HG03196 (cell line): ENCODE data around the gene HTATSF1.

ENCODE experiments used
- ATAC-seq: cut with Tn5 transposase; IDR thresholded peaks from one replicate; pipeline ENCODE4 v1.9.1; 2021; ENCODE audit not compliant: unreplicated experiment

HTATSF1 gene

GRCh38 chrX:136496186-136496763 is 1.1 kb upstream of the HTATSF1 start:
- no peak for ATAC-seq

GRCh38 chrX:136496764-136497555 is 432 bp upstream of the HTATSF1 start:
- peak; percentile 84 for ATAC-seq

DNA sequence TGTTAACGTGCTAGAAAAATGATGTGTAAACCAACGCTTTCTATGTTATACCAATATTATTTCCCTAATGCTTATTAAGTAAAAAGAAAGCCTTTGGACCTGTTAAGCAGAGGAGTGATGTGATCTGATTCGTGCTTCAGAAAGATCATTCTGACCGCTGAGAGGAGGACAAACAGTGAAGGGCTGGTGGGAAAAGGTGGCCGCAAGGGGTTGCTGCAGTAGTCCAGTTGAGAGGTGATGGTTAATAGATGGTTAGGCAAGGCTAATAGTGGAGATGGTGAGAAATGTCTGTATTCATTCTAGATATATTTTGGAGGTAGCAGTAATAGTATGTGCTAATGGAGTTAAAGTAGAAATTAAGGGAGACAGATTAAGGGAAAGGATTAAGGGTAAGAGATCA is 21.7 kb downstream of the HTATSF1 start:
- ATAC-seq = no peak

DNA sequence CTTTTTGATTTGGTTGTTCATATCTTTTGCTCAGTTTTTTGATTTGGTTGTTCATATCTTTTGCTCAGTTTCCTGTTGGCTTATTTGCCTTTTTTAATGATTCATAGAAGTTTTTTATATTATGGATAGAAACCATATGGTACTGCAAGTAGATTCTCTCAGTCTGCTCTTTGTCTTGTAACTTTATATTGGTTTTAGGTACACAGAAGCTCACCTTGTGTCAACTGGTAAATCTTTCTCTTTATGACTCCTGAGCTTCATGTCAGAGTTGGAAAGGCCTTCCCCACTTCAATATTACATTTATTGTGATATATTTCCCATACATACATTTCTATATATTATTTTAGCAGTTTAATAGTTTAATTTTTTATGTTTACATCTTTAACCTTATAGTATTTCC is 26.4 kb downstream of the HTATSF1 start:
- no peak for ATAC-seq

- ATAC-seq = no peak
These were observed 28.6 kb downstream of the HTATSF1 start for GRCh38 chrX:136525738-136526606.

DNA sequence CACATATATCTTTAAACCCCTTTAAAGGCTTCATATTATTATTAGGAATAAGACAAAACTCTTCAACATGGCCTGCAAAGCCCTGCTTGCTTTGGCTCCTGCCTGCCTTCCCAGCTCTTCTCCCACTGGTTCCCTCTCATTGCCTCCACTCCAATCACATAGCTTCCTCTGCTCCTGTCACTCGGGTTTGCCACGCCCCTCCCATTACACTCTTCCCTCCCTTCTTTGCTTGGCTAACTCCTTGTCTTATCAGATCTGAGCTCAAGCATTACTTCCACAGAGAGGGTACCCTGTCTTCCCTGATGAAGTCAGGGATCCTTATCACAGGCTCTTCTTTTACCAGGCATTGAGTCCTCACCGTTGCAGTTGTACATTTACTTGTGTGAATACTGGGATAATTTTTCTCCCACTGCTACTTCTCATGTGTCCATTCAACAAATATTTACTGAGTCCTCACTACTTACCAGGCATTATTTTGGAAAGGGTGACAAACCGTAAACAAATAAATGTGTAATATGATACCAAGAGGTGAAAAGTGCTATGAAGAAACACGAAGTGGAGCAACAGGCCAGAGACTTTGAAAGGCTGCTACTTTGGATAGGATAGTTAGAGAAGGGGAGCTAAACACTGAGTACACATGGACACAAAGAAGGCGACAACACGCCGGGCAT is 31.4 kb downstream of the HTATSF1 start:
- ATAC-seq = no peak

GRCh38 chrX:136529795-136530194 is 32.4 kb downstream of the HTATSF1 start:
- no peak for ATAC-seq

GRCh38 chrX:136531951-136532350 is 34.6 kb downstream of the HTATSF1 start, which contains the start of gene VGLL1:
VGLL1 (plus strand) TSS chrX:136532215; CDS start chrX:136536021, 3,806 bp downstream.
- no peak for ATAC-seq

DNA sequence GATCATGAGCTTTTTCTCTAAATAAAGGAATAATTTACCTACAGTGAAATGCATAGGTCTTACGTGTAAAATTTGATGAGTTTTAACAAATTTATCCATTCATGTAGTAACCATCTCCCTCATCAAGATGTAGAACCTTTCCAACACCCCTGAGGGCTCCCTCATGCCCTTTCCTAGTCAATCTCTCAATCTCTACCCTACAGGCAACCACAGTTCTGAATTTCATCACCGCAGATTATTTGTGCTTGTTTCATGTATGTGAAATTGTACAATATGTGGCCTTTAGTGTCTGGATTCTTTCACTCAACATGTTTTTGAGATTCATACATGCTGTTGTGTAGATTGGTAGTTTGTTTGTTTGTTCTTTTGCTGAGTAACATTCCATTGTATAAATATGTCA is 36.7 kb downstream of the HTATSF1 start:
- ATAC-seq = no peak

GRCh38 chrX:136538811-136539210 is 41.4 kb downstream of the HTATSF1 start:
- ATAC-seq = no peak

DNA sequence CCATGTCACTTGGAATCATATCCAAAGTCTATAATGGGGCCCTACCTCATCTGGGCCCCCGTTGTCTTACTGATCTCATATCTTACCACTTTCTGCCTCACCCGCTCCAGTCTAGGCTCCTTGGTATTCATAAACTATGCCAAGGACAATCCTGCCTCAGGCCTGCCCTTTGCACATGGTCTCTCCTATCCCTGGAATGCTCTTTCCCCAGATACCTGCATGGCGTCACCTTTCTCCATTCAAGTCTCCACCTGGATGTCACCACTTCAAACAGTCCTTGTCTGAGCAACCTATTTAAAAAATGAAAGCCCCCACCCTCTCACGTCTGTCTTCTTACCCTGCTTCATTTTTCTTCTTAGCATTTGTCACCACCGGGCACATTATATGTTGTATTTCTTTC is 42.8 kb downstream of the HTATSF1 start:
- ATAC-seq = no peak

DNA sequence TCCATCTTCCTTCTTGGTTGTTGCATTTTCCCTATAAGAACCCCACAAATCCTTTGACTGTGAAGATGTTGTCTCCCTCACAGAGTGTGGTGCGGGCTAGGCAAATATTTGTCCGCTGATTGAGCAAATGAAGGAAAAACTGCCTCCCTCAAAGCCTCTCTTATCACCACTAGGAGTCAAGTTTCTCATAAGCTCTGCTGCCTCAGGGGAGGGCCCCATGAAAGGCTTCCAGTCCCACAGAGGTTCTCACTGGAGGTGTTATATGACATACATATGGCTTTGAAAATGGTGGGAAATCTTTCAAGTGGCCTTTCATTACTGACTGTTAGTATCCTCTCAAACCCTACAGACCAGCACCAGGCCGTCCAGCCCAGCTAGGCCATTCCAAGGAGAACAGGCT is 43.9 kb downstream of the HTATSF1 start:
- no peak for ATAC-seq

DNA sequence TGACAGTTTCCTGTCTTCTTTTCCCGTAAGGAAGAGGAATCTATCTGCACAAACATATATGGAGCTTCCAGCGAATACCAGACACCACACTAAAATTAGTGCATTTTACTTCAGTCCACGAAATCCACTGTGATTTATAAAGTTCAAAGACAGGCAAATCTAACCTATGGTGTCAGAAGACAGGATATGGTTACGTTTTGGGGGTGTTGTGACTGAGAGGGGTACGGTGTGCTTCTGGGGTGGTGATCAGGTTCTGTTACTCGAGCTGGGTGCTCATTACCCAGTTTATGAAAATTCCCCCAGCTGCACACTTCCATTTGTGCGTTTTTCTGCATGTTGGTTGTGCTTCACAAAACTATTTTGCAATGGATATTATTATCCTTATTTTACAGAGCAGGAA is 44.9 kb downstream of the HTATSF1 start:
- no peak for ATAC-seq

DNA sequence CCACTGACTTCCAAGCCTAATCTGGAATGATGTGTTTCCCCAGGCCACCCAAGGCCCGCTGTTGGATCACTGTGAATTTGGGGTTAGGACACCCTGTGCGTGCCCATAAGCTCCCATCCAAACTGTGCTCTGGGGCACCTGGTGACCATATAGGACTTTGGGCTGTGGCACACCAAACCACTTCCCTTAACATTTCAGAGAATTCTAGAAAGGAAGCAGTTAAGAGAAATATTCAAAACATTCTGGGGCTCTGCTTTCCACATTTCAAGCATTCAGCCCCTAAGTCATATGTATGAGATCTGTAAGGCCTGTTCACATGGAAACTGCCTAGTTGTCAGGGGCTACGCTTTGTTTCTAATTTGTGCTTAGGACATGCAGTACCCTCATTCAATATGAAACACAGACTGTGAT is 49.0 kb downstream of the HTATSF1 start:
- ATAC-seq = no peak

DNA sequence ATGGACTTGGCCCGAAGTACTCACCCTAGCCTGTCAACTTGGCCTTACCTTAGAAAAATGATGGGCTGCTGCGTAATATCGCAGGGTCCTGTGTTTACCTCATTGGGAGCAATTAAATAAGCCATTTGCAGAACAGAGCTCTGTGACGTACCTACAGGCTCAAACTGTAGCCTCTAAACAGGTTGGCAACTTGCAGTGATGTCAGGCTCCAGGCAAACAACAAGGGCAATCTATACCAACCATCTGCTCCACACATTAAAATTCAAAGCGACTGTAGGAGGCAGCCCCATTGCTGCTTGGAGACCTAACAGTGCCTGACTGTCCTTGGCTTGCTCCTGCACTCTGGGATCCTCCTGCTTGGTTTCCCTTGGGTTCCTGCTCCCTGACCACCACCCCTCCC is 51.8 kb downstream of the HTATSF1 start:
- no peak for ATAC-seq

DNA sequence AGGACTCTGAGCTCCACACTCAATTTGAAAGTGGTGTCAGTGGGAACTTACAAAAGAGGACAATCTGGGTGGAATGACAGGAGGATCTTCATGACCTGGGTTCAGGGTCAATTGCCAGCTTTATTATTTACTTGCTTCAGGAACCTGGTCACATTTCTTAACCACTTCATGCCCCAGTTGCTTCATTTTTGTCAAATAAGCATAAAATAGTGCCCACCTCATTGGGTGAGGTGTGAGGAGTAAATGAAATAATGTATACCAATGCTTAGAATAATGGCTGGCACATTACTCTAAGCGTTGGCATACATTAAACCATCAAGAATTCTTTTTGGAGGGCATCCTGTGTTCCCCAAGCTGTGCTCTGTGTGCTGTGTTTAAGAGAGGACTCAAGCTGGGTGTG is 54.0 kb downstream of the HTATSF1 start:
- ATAC-seq = no peak

DNA sequence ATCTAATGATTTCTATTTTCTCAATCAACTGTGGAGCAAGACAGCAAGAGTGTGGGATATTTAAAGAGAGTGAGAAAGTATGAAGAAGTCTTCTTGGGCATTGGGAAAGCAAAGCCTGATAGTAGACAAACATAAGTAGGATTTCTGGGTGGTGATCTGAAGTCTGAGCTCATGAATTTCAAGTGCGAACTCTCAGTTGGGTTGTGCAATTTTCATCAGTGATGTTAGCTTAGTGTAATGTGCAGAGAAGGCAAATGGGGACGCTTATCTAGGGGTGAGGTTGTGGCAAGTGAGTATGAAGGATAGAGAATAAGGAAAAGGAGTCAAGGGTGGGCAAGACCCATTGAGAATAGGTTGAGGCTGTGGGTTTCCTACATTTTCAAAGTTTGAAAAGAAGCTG is 58.3 kb downstream of the HTATSF1 start:
- no peak for ATAC-seq
